HepG2 (cell line): ENCODE data around the gene RPS27L. TPM values are rescaled to one million over a fixed set of nuclear protein-coding genes. Genes with fewer than 3 reads are reported as not detected.

Source experiments
- DMTF1 ChIP-seq: sonication (generic); formaldehyde crosslinking; IDR thresholded peaks from 2 replicates; pipeline ENCODE4 v1.4.0; 2020; ENCODE audit warnings: mild to moderate bottlenecking, missing genetic modification reagents
- FOXK2 ChIP-seq: fragments of 450-650 bp; IDR thresholded peaks from 2 replicates; pipeline ENCODE4 v1.6.1; 2016
- HOXA7 ChIP-seq: sonication (generic); formaldehyde crosslinking; IDR thresholded peaks from 2 replicates; pipeline ENCODE4 v1.8.1; 2022; ENCODE audit warnings: mild to moderate bottlenecking, missing genetic modification reagents, moderate library complexity
- MEF2D ChIP-seq: sonication (generic); formaldehyde crosslinking; IDR thresholded peaks from 2 replicates; pipeline ENCODE4 v1.5.1; 2020; ENCODE audit warnings: mild to moderate bottlenecking, missing genetic modification reagents
- NAIF1 ChIP-seq: sonication (generic); formaldehyde crosslinking; IDR thresholded peaks from 2 replicates; pipeline ENCODE4 v1.5.0; 2020; ENCODE audit warnings: mild to moderate bottlenecking, missing genetic modification reagents, borderline replicate concordance
- SNAPC4 ChIP-seq: sonication (generic); formaldehyde crosslinking; IDR thresholded peaks from 2 replicates; pipeline ENCODE4 v1.4.0; 2020; ENCODE audit warnings: mild to moderate bottlenecking, missing genetic modification reagents
- SP5 ChIP-seq: IDR thresholded peaks from 2 replicates; pipeline ENCODE4 v1.6.1; 2016; ENCODE audit warnings: low read depth, borderline replicate concordance
- TGIF2 ChIP-seq: IDR thresholded peaks from 2 replicates; pipeline ENCODE4 v1.6.1; 2016; ENCODE audit warnings: control low read depth, missing compliant biosample characterization
- ZMAT5 ChIP-seq: sonication (generic); formaldehyde crosslinking; IDR thresholded peaks from 2 replicates; pipeline ENCODE4 v1.5.0; 2020; ENCODE audit warnings: mild to moderate bottlenecking, low read depth, missing genetic modification reagents, borderline replicate concordance
- ZNF160 ChIP-seq: sonication (generic); formaldehyde crosslinking; IDR thresholded peaks from 2 replicates; pipeline ENCODE4 v1.8.0; 2022; ENCODE audit warnings: mild to moderate bottlenecking, inconsistent platforms, missing genetic modification reagents
- ZNF276 ChIP-seq: sonication (generic); formaldehyde crosslinking; IDR thresholded peaks from 2 replicates; pipeline ENCODE4 v1.4.0; 2020; ENCODE audit warnings: mild to moderate bottlenecking, low read depth, missing genetic modification reagents
- ZNF362 ChIP-seq: sonication (generic); formaldehyde crosslinking; IDR thresholded peaks from 2 replicates; pipeline ENCODE4 v1.4.0; 2020; ENCODE audit warnings: missing genetic modification reagents, mild to moderate bottlenecking, borderline replicate concordance
- ZNF580 ChIP-seq: IDR thresholded peaks from 2 replicates; pipeline ENCODE4 v1.6.1; 2016; ENCODE audit warnings: low read depth, borderline replicate concordance
- ZNF75D ChIP-seq: sonication (generic); formaldehyde crosslinking; IDR thresholded peaks from 2 replicates; pipeline ENCODE4 v1.8.1; 2023; ENCODE audit warnings: missing genetic modification reagents, mild to moderate bottlenecking, borderline replicate concordance
- ZNF761 ChIP-seq: sonication (generic); formaldehyde crosslinking; conservative IDR thresholded peaks from 2 replicates; pipeline ENCODE4 v1.4.0; 2020; ENCODE audit warnings: mild to moderate bottlenecking, missing genetic modification reagents
- polyA plus RNA-seq, 8 experiments: library from polyadenylated mRNA; depleted of rRNA in 3 of 8; stranded (reverse) in 7 of 8; unstranded in 1 of 8; fragments of >200 nt; fragmentation: Illumina TruSeq in 4 of 8; extraction: Trizol in 4 of 8; gene quantifications; 2 replicates each; pipeline versions ENCODE4 v1.2.1 to v1.2.3, GENCODE V29; 2011 to 2016; ENCODE audit warnings: low read depth in 4 of 8, missing spikeins in 1 of 8, mixed read lengths in 1 of 8; ENCODE audit not compliant: insufficient read depth in 1 of 8
- total RNA-seq, 5 experiments: library from RNA; depleted of rRNA; stranded (reverse); fragments of >200 nt; fragmentation: Illumina TruSeq; extraction: Trizol; gene quantifications; 2 replicates each; pipeline ENCODE4 v1.2.3, GENCODE V29; 2016; ENCODE audit warnings: low read depth in 1 of 5

RPS27L gene
- total and polyA plus RNA-seq, 2 of the 13 experiments (the other 11 are each of a cell fraction or from before 2014, with no cell fraction given): 231 to 433 TPM

- TF ChIP-seq SNAPC4 (CRISPR knock-in tag) (0 out of 2 replicates have a peak, but pooled peaks have one; percentile 56), ZNF276 (CRISPR knock-in tag) (peak; percentile 66; the same call in 1 of the 2 replicates), SP5 (peak; percentile 86), ZNF362 (CRISPR knock-in tag) (no peak), ZMAT5 (CRISPR knock-in tag) (no peak), ZNF75D (CRISPR knock-in tag) (no peak), HOXA7 (CRISPR knock-in tag) (no peak), DMTF1 (CRISPR knock-in tag) (no peak), FOXK2 (peak; percentile 90), NAIF1 (no peak), MEF2D (CRISPR knock-in tag) (peak; percentile 71), ZNF580 (CRISPR knock-in tag) (peak; percentile 84), ZNF761 (CRISPR knock-in tag) (0 out of 2 replicates have a peak, but pooled peaks have one; percentile 34), TGIF2 (CRISPR knock-in tag) (peak; percentile 81), ZNF160 (peak; percentile 70)
Measured at GRCh38 chr15:63157118-63157843, at the start of gene RPS27L (continued).
